ENCODE measurements around the gene DHX8.
A peak's percentile ranks its signal among the peaks of the same experiment; 100 is the strongest.

DHX8 gene

DNA sequence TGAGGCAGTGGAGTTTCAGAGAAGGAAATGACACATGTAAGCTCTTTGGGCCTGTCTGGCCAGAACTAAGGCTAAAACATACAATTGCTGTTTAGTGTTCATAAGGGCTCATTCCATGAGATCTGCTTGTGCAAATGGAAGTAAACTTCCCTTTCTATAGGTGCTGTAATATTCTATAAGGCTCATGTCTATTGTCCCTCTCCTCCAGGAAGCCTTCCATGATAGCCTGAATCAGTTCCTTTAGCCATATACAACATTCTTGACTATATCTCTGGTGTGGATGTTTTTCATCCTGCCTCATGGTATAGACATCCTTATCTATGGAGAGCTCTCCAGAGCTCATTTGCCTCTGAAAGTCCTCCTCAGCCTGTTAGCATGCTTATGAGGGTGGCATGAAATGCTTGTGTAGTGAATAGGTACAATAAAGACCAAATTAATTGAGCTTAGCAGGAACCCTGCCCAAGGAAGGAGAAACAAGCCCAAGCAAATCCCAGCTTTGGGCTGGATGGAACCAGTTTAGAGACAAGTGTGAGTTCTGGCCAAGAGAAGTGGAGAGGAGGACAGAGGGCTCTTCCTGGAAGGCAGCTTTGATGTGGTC is 64.0 kb downstream of the DHX8 start:
- no peak for DNase-seq (ENCODE audit: low spot score)

- no peak for DNase-seq (ENCODE audit: low spot score)
Observed at GRCh38 chr17:43548689-43549379, 65.1 kb downstream of the DHX8 start.

- no peak for DNase-seq (ENCODE audit: low spot score)
Observed at GRCh38 chr17:43549496-43549895, 65.7 kb downstream of the DHX8 start.

- no peak for DNase-seq (ENCODE audit: low spot score)
Observed at GRCh38 chr17:43550754-43551153, 67.0 kb downstream of the DHX8 start.

- peak; percentile 66 for DNase-seq (ENCODE audit: low spot score)
Observed at GRCh38 chr17:43552229-43552837, 68.6 kb downstream of the DHX8 start.

GRCh38 chr17:43553573-43553972 is 69.8 kb downstream of the DHX8 start:
- no peak for DNase-seq (ENCODE audit: low spot score)

- no peak for DNase-seq (ENCODE audit: low spot score)
Observed at GRCh38 chr17:43554857-43555256, 71.1 kb downstream of the DHX8 start.

GRCh38 chr17:43556292-43556691 is 72.5 kb downstream of the DHX8 start:
- no peak for DNase-seq (ENCODE audit: low spot score)

- no peak for DNase-seq (ENCODE audit: low spot score)
Observed at GRCh38 chr17:43558805-43559160, 75.0 kb downstream of the DHX8 start.

DNA sequence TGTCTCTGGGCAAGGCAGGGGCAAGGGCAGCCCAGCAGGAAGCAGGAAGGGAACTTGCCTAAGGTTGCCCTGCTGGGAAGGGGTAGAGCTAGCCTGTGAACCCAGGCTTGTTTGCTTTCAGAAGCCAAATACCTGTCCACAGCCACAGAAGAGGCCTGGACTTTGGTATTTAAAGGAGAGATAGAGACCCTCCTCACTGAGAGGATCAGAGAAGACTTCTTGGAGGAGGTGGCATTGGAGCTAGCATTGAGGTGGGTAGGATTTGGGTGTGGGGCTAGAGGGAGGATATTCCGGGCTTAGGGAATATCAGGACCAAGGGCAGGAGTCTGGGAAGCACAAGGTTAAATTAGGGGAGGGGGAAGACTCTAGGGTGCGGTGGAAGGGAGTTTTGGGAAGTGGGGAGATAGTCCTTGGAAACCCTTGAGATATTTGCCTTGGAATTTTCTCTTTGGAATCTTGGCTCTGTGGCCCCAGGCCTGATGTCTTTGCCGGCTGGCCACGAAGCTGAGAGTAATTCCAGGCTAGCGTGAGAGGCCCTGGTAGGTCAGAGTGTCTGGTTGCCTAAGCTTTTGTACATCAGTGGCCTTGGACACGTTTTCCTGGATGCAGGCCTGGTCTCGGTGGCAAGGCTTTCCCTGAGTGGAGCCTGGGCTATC is 75.5 kb downstream of the DHX8 start:
- DNase-seq (ENCODE audit: low spot score) = no peak

DNA sequence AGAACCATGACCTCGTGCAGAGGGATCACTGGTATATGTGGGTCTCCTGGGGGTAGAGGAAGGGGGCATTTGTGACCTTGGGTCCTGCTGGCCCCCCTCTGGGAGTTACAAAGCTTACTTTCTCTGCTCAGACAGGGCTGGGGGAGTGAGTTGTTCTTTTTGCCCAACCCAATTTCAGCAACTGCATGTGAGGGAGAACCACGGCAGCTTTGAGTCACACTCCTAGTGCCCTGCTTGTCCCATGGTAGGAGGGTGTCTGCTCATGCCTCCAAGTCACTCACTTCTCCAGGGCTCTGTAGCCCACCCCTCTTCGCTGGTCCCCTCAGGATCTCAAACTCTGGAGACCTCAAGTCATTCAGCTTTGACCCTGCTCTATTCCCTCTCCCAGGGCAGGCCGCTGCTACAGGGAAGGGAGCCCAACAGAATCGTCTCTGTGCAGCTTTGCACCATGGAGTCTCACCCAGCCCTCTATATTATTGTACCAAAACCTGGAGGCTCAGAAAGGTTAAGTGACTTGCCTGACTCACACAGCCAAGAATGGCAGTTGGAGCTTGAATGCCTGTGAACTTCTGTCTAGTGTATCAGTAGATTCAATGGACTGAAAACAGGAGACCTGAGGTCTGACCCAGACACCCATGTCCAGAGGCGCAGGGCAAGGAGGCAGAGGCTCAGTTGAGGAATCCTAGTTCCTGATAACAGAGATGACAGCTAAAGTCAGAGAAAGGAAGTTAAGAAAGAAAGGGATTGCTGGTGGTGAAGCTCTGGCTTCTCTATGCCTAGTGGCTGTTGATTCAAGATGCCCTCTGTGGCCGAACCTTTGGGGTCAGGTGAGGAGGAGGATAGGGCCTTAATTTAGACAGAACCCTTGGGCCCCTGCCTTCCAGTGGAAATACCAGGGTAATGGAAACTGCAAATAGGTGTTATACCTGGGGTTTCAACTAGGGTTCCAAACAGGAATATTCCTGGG is 77.0 kb downstream of the DHX8 start:
- DNase-seq (ENCODE audit: low spot score) = no peak

DNA sequence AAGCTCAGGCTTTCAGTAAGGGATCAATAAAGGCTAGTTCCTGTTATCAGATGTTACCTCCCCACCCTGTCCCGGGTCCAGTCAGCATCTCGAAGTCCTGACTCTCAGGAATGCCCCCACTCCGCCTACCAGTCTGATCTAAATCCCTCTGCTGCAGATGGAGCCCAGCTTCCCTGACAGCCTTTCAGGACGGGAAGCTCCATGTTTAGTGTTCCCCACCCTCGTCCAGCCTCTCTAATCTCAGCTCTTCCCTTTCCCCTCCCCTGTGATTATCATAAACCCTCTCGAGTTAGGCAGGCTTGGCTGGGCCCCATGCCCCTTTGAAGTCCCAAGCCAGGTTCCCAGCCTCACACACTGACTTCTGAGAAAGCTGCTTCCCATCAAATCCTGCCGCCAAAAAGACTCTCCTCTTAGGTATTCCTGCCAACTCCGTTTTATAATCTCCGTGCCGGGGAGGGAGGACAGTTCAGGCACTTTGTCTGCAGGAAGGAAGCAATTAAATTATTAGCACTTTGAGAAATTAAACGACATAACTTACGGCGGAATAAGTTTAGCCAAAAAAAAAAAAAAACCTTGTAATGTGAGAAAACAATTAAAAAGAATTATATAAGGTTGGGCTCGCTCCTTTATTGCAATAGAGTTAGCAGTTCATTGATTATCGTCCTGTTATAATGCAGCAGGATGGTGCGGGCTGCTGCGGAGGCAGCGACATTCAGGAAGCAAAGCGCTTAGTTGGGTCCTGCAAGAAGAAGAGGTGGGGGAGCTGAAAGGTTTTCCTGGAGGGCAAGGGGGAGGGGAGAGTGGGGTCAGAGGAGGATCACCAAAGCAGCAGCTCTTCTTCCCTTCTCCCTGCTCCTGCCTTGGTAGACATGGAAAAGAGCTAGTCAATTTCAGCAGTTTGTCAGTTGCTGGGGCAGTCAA is 79.2 kb downstream of the DHX8 start:
- DNase-seq (ENCODE audit: low spot score) = no peak

DNA sequence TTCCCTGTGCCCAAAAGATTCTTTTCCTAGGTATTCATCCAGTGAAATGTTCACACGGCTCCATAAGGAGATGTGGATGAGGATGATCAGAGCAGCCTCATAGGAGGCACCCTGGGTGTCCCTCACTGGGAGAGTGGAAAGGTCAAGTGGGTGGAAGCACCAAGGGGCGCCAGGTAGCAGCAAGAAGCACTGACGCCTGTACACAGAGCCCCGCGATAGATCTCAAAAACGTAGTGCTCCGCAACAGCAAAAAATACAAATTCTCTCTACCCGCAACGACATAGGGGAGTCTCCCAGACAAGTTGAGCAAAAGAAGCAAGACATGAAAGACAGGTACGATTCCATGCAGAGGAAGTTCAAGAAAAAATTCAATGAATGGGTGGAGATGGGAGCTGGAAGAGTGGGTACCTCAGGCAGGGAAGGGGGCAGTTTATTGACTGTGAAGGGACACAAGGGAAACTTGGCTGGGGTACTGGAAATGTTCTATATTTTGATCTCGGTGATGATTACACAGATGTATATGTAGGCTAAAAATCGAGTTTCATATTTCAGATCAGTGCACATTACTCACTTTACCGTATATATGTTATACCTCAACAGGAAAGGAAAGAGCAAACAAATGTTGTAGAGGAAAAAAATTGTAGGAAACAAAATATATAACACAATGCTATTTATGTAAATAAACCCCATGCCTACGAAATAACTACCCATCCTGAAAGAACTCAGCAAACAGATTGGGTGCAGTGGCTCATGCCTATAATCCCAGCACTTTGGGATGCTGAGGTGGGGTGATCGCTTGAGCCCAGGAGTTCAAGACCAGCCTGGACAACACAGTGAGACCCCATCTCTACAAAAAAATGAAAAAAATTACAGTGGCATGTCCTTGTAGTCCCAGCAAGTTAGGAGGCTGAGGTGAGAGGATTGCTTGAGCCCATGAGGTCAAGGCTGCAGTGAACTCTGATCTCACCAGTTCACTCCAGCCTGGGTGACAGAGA is 80.1 kb downstream of the DHX8 start:
- DNase-seq (ENCODE audit: low spot score) = no peak

- no peak for DNase-seq (ENCODE audit: low spot score)
Observed at GRCh38 chr17:43568506-43569082, 84.8 kb downstream of the DHX8 start.

GRCh38 chr17:43570518-43570928 is 86.7 kb downstream of the DHX8 start:
- no peak for DNase-seq (ENCODE audit: low spot score)

- no peak for DNase-seq (ENCODE audit: low spot score)
Observed at GRCh38 chr17:43572368-43572980, 88.7 kb downstream of the DHX8 start.

DNA sequence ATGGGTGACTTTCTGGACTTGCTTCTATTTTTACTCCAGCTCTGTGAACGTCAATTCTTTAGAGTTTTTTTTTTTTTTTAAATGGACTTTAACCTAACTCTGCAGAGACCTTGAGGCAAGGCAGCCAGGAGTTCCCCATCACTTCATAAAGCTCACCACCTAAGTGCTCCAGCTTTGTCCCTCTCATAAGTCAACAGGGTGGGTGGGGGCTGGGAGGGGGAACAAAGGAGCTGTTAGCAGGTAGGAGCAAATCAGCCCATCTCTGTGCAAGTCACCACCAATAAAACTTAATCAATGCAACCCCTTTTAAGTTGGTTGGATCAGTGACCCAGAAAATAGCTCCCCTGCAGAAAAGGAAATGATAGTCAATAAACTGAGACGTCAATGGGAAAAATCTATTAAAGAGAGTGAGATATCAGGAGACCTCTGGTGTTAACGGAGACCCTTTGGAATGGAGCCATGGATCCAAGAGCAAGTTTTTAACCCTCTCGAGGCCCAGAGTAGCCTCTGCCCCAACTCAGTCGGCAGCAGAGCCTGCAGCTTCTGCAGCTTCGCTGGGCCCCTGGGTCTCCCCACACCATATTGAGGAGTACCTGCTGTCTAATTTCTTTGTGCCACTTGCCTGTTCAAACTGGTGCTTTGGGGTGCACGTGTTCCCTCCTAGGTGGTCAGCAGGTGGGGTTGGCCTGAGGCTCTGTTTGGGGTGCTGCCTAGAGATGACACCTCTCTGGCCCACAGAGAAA is 90.0 kb downstream of the DHX8 start:
- no peak for DNase-seq (ENCODE audit: low spot score)

DNA sequence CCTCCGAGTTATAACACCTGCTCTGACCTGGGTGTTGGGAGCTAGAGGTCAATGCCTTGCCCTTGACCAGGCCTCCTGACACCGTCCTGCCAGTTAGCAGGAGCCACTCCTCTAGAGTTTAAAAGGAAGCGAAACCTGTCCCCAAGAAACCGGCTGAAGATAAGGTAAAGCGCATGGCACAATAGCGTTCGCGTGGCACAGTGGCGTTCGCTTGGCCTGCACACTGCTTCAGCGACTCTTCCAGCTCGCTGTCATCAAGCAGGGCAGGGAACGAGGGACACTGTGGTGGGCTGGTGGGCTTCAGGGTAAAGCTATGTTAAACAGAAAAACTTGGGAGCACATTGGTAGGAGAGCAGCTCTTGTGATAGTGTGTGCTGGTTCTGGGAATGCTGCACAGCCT is 90.6 kb downstream of the DHX8 start:
- DNase-seq (ENCODE audit: low spot score) = no peak
